ENCODE measurements around the gene MUC4. TPM values are rescaled to one million over a fixed set of nuclear protein-coding genes. Genes with fewer than 3 reads are reported as not detected.

The MUC4 gene
- total and polyA plus RNA-seq, 9 of the 15 experiments (the other 6 are each of a cell fraction or from before 2014, with no cell fraction given), result under 0.01 to 0.21 (median 0.10) TPM; not detected in 4

DNA sequence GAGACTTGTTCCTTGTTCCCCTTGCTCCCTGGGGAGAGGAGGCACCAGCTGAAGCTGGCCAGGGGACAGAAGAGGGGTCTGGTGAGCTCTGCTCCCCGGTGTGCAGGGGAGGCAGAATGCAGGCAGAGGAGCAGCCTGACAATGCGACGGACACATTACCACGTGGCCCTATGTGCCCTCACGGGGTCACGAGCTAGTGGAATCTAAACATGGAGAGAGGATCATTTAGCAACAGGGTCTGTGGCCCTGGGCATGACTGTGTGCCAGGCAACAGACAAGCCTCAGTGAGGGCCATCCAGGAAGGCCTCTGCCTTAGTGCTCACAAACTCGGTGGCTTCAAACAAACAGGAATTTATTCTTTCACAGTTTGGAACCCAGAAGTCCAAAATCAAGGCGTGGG, 8.5 kb upstream of the MUC4 start:
- H3K4me1 ChIP-seq (replicated peaks in 1 of 2; ENCODE audit: control insufficient read depth in 2 of 2, insufficient read depth in 2 of 2, low read length in 2 of 2), result peaks cover 5 to 38% of the 10 kb centered on the region in 2 experiments; a peak in 4 of 5 replicates
- ChIA-PET CTCF (ENCODE audit: low intra/inter-chr PET ratio) (no interaction called here), POLR2A (interaction anchor here (1.0 kb wide), 1 partner anchor 15 kb away, joined by 3 read pairs; no protein-coding TSS in a partner anchor)
- BruUV-seq (replicated peaks), result no TSS peak
- H3K9me3 ChIP-seq (replicated peaks; ENCODE audit: control insufficient read depth, insufficient read depth, low read depth, low read length), result no peaks in the 10 kb centered on the region
- peak overlapping the region in 1 of 2 experiments; percentile 53; a peak in 2 of 4 replicates for H3K9ac ChIP-seq (ENCODE audit: insufficient read depth in 1 of 2, low read depth in 2 of 2, low read length in 2 of 2)
- no peak for ATAC-seq
- peaks cover 5% of the 10 kb centered on the region for H3K9me1 ChIP-seq (ENCODE audit: control insufficient read depth, insufficient read depth, low read length)
- in situ Hi-C loops (cut with MboI), result no loop called here
- WGBS (ENCODE audit: insufficient coverage, low coverage, missing lambda C conversion rate), result 6% methylated on average over 8 of the region's 8 CpGs
- DNase-seq (ENCODE audit: extremely low read depth in 1 of 4, low spot score in 3 of 4), result no peak
- H3K36me3 ChIP-seq (ENCODE audit: control insufficient read depth, insufficient read depth, low read length), result no peaks in the 10 kb centered on the region
- no peaks in the 10 kb centered on the region for H4K20me1 ChIP-seq (replicated peaks; ENCODE audit: control insufficient read depth, insufficient read depth, low read length)
- no peak overlapping the region; the same call in 1 of the 2 replicates for H3K4me2 ChIP-seq (ENCODE audit: insufficient read depth, low read length)
- peaks cover 9 to 37% of the 10 kb centered on the region in 2 experiments for H3K27me3 ChIP-seq (ENCODE audit: control insufficient read depth in 2 of 2, insufficient read depth in 2 of 2, low read length in 2 of 2)
- H3K79me2 ChIP-seq (ENCODE audit: control insufficient read depth, insufficient read depth, low read length), result no peaks in the 10 kb centered on the region
- no peak overlapping the region for H3K27ac ChIP-seq (ENCODE audit: extremely low read depth, low read depth, low read length)
- intact Hi-C loops (cut with micrococcal nuclease), result no loop called here
- no peak overlapping the region for H3K4me3 ChIP-seq
- H2AFZ ChIP-seq (ENCODE audit: low read depth, low read length), result peak overlapping the region; percentile 28; the same call in 1 of the 2 replicates
- no peak for FAIRE-seq
- no peak for TF ChIP-seq ZNF785 (CRISPR knock-in tag; IDR thresholded peaks at IDR 0.05)
- no peak for TF ChIP-seq ELF2 (CRISPR knock-in tag; IDR thresholded peaks at IDR 0.05)
- TF ChIP-seq, protein P1, sequence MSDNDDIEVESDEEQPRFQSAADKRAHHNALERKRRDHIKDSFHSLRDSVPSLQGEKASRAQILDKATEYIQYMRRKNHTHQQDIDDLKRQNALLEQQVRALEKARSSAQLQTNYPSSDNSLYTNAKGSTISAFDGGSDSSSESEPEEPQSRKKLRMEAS (CRISPR knock-in tag; IDR thresholded peaks at IDR 0.05), result 0 out of 2 replicates have a peak, but pooled peaks have one; percentile 14
- TF ChIP-seq TAL1 (IDR thresholded peaks at IDR 0.05), result no peak
- no peak for TF ChIP-seq ZNF76 (CRISPR knock-in tag; IDR thresholded peaks at IDR 0.05; ENCODE audit: borderline replicate concordance)
- TF ChIP-seq, protein P2, sequence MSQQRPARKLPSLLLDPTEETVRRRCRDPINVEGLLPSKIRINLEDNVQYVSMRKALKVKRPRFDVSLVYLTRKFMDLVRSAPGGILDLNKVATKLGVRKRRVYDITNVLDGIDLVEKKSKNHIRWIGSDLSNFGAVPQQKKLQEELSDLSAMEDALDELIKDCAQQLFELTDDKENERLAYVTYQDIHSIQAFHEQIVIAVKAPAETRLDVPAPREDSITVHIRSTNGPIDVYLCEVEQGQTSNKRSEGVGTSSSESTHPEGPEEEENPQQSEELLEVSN (IDR thresholded peaks at IDR 0.05; ENCODE audit: borderline replicate concordance in 1 of 2, extremely low read depth in 1 of 2, insufficient read depth in 1 of 2, insufficient read length in 1 of 2, low read depth in 1 of 2, low read length in 1 of 2, poor library complexity in 1 of 2, severe bottlenecking in 1 of 2), result peak in 1 of 2 experiments; percentile 3
- no peak for TF ChIP-seq ZFP91 (CRISPR knock-in tag; IDR thresholded peaks at IDR 0.05)
- TF ChIP-seq NR1H2 (CRISPR knock-in tag; IDR thresholded peaks at IDR 0.05), result no peak
- TF ChIP-seq USF2 (CRISPR knock-in tag; IDR thresholded peaks at IDR 0.05), result peak; percentile 26; the same call in 1 of the 2 replicates
- no peak for TF ChIP-seq ZNF140 (CRISPR knock-in tag; IDR thresholded peaks at IDR 0.05)
- no peak for TF ChIP-seq EP300 (IDR thresholded peaks at IDR 0.05; ENCODE audit: low read length)
- TF ChIP-seq RNF2 (IDR thresholded peaks at IDR 0.05), result no peak
- TF ChIP-seq SAFB2 (IDR thresholded peaks at IDR 0.05; ENCODE audit: borderline replicate concordance, low read depth, low read length, severe bottlenecking), result no peak
- no peak for TF ChIP-seq HIVEP1 (CRISPR knock-in tag; IDR thresholded peaks at IDR 0.05)
- no peak for TF ChIP-seq RHOXF2B (CRISPR knock-in tag; conservative IDR thresholded peaks at IDR 0.05)
- TF ChIP-seq, protein P3, sequence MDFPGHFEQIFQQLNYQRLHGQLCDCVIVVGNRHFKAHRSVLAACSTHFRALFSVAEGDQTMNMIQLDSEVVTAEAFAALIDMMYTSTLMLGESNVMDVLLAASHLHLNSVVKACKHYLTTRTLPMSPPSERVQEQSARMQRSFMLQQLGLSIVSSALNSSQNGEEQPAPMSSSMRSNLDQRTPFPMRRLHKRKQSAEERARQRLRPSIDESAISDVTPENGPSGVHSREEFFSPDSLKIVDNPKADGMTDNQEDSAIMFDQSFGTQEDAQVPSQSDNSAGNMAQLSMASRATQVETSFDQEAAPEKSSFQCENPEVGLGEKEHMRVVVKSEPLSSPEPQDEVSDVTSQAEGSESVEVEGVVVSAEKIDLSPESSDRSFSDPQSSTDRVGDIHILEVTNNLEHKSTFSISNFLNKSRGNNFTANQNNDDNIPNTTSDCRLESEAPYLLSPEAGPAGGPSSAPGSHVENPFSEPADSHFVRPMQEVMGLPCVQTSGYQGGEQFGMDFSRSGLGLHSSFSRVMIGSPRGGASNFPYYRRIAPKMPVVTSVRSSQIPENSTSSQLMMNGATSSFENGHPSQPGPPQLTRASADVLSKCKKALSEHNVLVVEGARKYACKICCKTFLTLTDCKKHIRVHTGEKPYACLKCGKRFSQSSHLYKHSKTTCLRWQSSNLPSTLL (IDR thresholded peaks at IDR 0.05), result no peak

Measured in K562 (cell line).